Transverse colon (tissue), 4 donors: ENCODE results near the gene FMNL3. TPM values are rescaled to one million over a fixed set of nuclear protein-coding genes. Genes with fewer than 3 reads are reported as not detected.

Experiments used
- DNase-seq: peaks from one replicate; pipeline ENCODE4 v3.0.0-alpha.2; 2019
- H3K27ac ChIP-seq, 4 donors: fragments of 200-600 bp; sonication (generic); 2 replicates each; pipeline ENCODE4 v1.5.1; 2016 to 2018; ENCODE audit warnings: inconsistent platforms in 4 of 4
- H3K27me3 ChIP-seq: fragments of 200-600 bp; sonication (generic); 2 replicates; pipeline ENCODE4 v1.5.1; 2017; ENCODE audit warnings: inconsistent platforms
- H3K36me3 ChIP-seq, 4 donors: fragments of 200-600 bp; sonication (generic); 2 replicates each; pipeline ENCODE4 v1.5.1; 2017 to 2019; ENCODE audit warnings: inconsistent platforms in 4 of 4
- H3K4me1 ChIP-seq, 4 donors: fragments of 200-600 bp; sonication (generic); 2 replicates each; pipeline ENCODE4 v1.5.1; 2017 to 2020; ENCODE audit warnings: inconsistent platforms in 4 of 4
- H3K4me3 ChIP-seq, 4 donors: fragments of 200-600 bp; sonication (generic); 1 replicate in 1 of 4; 2 replicates in 3 of 4; pipeline versions ENCODE4 v1.5.1 to v1.6.1; 2017 to 2019; ENCODE audit warnings: inconsistent platforms in 4 of 4
- H3K9me3 ChIP-seq, 2 donors: fragments of 200-600 bp; sonication (generic); 2 replicates each; pipeline ENCODE4 v1.5.1; 2017 to 2019; ENCODE audit warnings: inconsistent platforms in 2 of 2
- CTCF ChIP-seq, 5 experiments: fragments of 200-600 bp in 3 of 5; fragments of 450-650 bp in 2 of 5; sonication (generic) in 3 of 5; IDR thresholded peaks; 1 replicate in 2 of 5; 2 replicates in 3 of 5; pipeline ENCODE4 v1.5.1; 2016 to 2017; ENCODE audit warnings: antibody characterized with exemption in 5 of 5, inconsistent platforms in 3 of 5, mild to moderate bottlenecking in 2 of 5, moderate library complexity in 1 of 5
- EP300 ChIP-seq: sonication (generic); formaldehyde crosslinking; IDR thresholded peaks from one replicate; pipeline ENCODE4 v1.6.1; 2017; ENCODE audit warnings: antibody characterized with exemption, low read depth
- POLR2A ChIP-seq: fragments of 450-650 bp; IDR thresholded peaks from one replicate; pipeline ENCODE4 v1.6.1; 2016; ENCODE audit warnings: antibody characterized with exemption, mild to moderate bottlenecking, moderate library complexity
- POLR2AphosphoS5 ChIP-seq, 3 donors: sonication (generic); formaldehyde crosslinking; IDR thresholded peaks; one replicate each; pipeline ENCODE4 v1.6.1; 2016; ENCODE audit warnings: antibody characterized with exemption in 3 of 3
- WGBS, 2 donors: methylation state at CpG; one replicate each; pipeline ENCODE4 v1.1.5; 2018; ENCODE audit warnings: low coverage in 1 of 2; 5-methylcytosine and 5-hydroxymethylcytosine counted together
- in situ Hi-C, 4 donors: fragments of 200-750 bp; cut with MboI; loops; one replicate each; pipeline versions ENCODE4 v1.15.0 to v1.15.1; 2017; ENCODE audit warnings: low sequenced_read_pairs in 3 of 4, low pct_ligation_motif_present in 1 of 4, low pct_unique_long_range_greater_than_20kb in 1 of 4
- intact Hi-C: fragments of 100-400 bp; cut with DNase I; formaldehyde crosslinking; loops from one replicate; pipeline ENCODE4 v1.15.1; 2023; ENCODE audit warnings: low total_unique reads
- total RNA-seq, 4 donors: library from RNA; depleted of rRNA; stranded (reverse); fragments of >200 nt; gene quantifications; one replicate each; pipeline ENCODE4 v1.1.0, GENCODE V29; 2016

FMNL3 gene
- total RNA-seq, 4 donors from 2014 or later: 5.3 to 16.5 (median 8.2) TPM

GRCh38 chr12:49696723-49697122 lies 10.5 kb downstream of the FMNL3 start:
- Histone ChIP-seq H3K9me3 (no peaks in the 10 kb centered on the region), H3K4me1 (peaks cover 6 to 21% (median 8%) of the 10 kb centered on the region in 4 donors), H3K36me3 (no peaks in the 10 kb centered on the region), H3K27ac (no peak overlapping the region), H3K27me3 (no peaks in the 10 kb centered on the region), H3K4me3 (no peak overlapping the region)
- TF ChIP-seq EP300 (no peak), POLR2AphosphoS5 (IDR thresholded peaks at IDR 0.05) (no peak), POLR2A (no peak), CTCF (IDR thresholded peaks at IDR 0.05) (no peak)
- no peak for DNase-seq
- in situ Hi-C loops (no loop called here), intact Hi-C loops (no loop called here)

DNA sequence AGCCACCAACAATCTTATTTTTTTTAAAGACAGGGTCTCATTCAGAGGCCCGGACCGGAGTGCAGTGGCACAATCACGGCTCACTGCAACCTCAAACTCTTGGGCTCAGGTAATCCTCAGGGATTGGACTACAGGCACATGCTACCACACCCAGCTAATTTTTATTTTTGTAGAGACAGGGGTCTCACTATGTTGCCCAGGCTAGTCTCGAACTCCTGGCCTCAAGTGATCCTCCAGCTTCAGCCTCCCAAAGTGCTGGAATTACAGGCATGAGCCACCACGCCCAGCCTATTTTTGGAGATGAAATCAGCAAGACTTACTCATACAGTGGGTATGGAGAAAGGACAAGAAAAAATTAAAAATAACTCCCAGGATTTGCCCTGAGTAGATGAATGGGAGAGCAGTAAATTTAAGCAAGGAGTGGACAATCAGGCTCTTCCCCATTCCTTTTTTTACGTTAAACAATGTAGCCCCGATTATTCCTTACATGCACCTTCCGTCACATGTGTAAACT lies 13.2 kb downstream of the FMNL3 start:
- intact Hi-C loops (no loop called here), in situ Hi-C loops (no loop called here)
- Histone ChIP-seq H3K4me1 (peaks cover 5 to 19% (median 7%) of the 10 kb centered on the region in 4 donors), H3K36me3 (no peaks in the 10 kb centered on the region), H3K27ac (no peak overlapping the region), H3K9me3 (no peaks in the 10 kb centered on the region), H3K4me3 (no peak overlapping the region), H3K27me3 (no peaks in the 10 kb centered on the region)
- TF ChIP-seq POLR2A (no peak), EP300 (no peak), POLR2AphosphoS5 (IDR thresholded peaks at IDR 0.05) (no peak), CTCF (IDR thresholded peaks at IDR 0.05) (no peak)
- DNase-seq: no peak
- WGBS, 2 donors: 93 to 94% methylated on average over 5 to 8 of the region's 8 CpGs

GRCh38 chr12:49692851-49693250 lies 14.4 kb downstream of the FMNL3 start:
- Histone ChIP-seq H3K36me3 (no peaks in the 10 kb centered on the region), H3K4me1 (peaks cover 0 to 8% (median 0%) of the 10 kb centered on the region in 4 donors), H3K4me3 (no peak overlapping the region), H3K27ac (no peak overlapping the region), H3K9me3 (no peaks in the 10 kb centered on the region), H3K27me3 (no peaks in the 10 kb centered on the region)
- WGBS, 2 donors: 77 to 81% methylated on average over 3 of the region's 3 CpGs
- intact Hi-C loops (no loop called here), in situ Hi-C loops (no loop called here)
- DNase-seq: no peak
- no peak for TF ChIP-seq CTCF (IDR thresholded peaks at IDR 0.05)
- no peak for TF ChIP-seq EP300

- in situ Hi-C loops (no loop called here), intact Hi-C loops (no loop called here)
- no peak for TF ChIP-seq POLR2AphosphoS5 (IDR thresholded peaks at IDR 0.05)
- no peak for TF ChIP-seq POLR2A
- no peak for TF ChIP-seq EP300
- no peak for TF ChIP-seq CTCF (IDR thresholded peaks at IDR 0.05)
- no peaks in the 10 kb centered on the region for H3K36me3 ChIP-seq
- H3K4me1 ChIP-seq: peaks cover 0 to 6% (median 0%) of the 10 kb centered on the region in 4 donors
- no peaks in the 10 kb centered on the region for H3K9me3 ChIP-seq
- H3K27me3 ChIP-seq: no peaks in the 10 kb centered on the region
- H3K27ac ChIP-seq: no peak overlapping the region
- H3K4me3 ChIP-seq: no peak overlapping the region
- DNase-seq: no peak
These were observed 17.4 kb downstream of the FMNL3 start for GRCh38 chr12:49689785-49690184.
